ENCODE results near the gene GRB14. TPM values are rescaled to one million over a fixed set of nuclear protein-coding genes. Genes with fewer than 3 reads are reported as not detected.
A peak's percentile ranks its signal among the peaks of the same experiment; 100 is the strongest.
"Not testable (repeated sequence)": the region's sequence is repeated elsewhere in the genome, so short reads cannot be mapped to it uniquely, and the experiment has no call there.

Gene GRB14
- total RNA-seq (2014; rRNA removed; shearing (Covaris generic); ENCODE audit: low replicate concordance): 2.3 and 6.0 TPM in 2 replicates

GRCh38 chr2:164620873-164621763, at the start of gene GRB14:
GRB14 (minus strand) TSS chr2:164621482; CDS start chr2:164621309, 173 bp downstream.
- in situ Hi-C loops (cut with HindIII; ENCODE audit: low pct_unique_long_range_greater_than_20kb, low sequenced_read_pairs): no loop called here
- peak; percentile 80 for DNase-seq (ENCODE audit: low read depth)

- in situ Hi-C loops (cut with HindIII; ENCODE audit: low pct_unique_long_range_greater_than_20kb, low sequenced_read_pairs): no loop called here
- no peak for DNase-seq (ENCODE audit: low read depth)
These were observed 48.0 kb upstream of the GRB14 start for GRCh38 chr2:164669291-164669690.

GRCh38 chr2:164667566-164667965, 46.3 kb upstream of the GRB14 start:
- in situ Hi-C loops (cut with HindIII; ENCODE audit: low pct_unique_long_range_greater_than_20kb, low sequenced_read_pairs): no loop called here

GRCh38 chr2:164664070-164664469, 42.8 kb upstream of the GRB14 start:
- DNase-seq (ENCODE audit: low read depth): no peak
- in situ Hi-C loops (cut with HindIII; ENCODE audit: low pct_unique_long_range_greater_than_20kb, low sequenced_read_pairs): no loop called here

More at GRCh38 chr2:164667566-164667965, 46.3 kb upstream of the GRB14 start:
- peak; percentile 8 for DNase-seq (ENCODE audit: low read depth)

GRCh38 chr2:164662868-164663631, 41.8 kb upstream of the GRB14 start:
- DNase-seq (ENCODE audit: low read depth): no peak
- in situ Hi-C loops (cut with HindIII; ENCODE audit: low pct_unique_long_range_greater_than_20kb, low sequenced_read_pairs): no loop called here

- no peak for DNase-seq (ENCODE audit: low read depth)
- in situ Hi-C loops (cut with HindIII; ENCODE audit: low pct_unique_long_range_greater_than_20kb, low sequenced_read_pairs): no loop called here
These were observed 40.8 kb upstream of the GRB14 start for GRCh38 chr2:164662066-164662465.

- in situ Hi-C loops (cut with HindIII; ENCODE audit: low pct_unique_long_range_greater_than_20kb, low sequenced_read_pairs): no loop called here
- no peak for DNase-seq (ENCODE audit: low read depth)
These were observed 40.1 kb upstream of the GRB14 start for GRCh38 chr2:164661349-164661748.

GRCh38 chr2:164657129-164657528, 35.8 kb upstream of the GRB14 start:
- in situ Hi-C loops (cut with HindIII; ENCODE audit: low pct_unique_long_range_greater_than_20kb, low sequenced_read_pairs): no loop called here

GRCh38 chr2:164655750-164656149, 34.5 kb upstream of the GRB14 start:
- DNase-seq (ENCODE audit: low read depth): peak; percentile 16
- in situ Hi-C loops (cut with HindIII; ENCODE audit: low pct_unique_long_range_greater_than_20kb, low sequenced_read_pairs): no loop called here

More at GRCh38 chr2:164657129-164657528, 35.8 kb upstream of the GRB14 start:
- DNase-seq (ENCODE audit: low read depth): peak; percentile 13

GRCh38 chr2:164655336-164655735, 34.1 kb upstream of the GRB14 start:
- peak; percentile 31 for DNase-seq (ENCODE audit: low read depth)

GRCh38 chr2:164651361-164651760, 30.1 kb upstream of the GRB14 start:
- no peak for DNase-seq (ENCODE audit: low read depth)
- in situ Hi-C loops (cut with HindIII; ENCODE audit: low pct_unique_long_range_greater_than_20kb, low sequenced_read_pairs): no loop called here

More at GRCh38 chr2:164655336-164655735, 34.1 kb upstream of the GRB14 start:
- in situ Hi-C loops (cut with HindIII; ENCODE audit: low pct_unique_long_range_greater_than_20kb, low sequenced_read_pairs): no loop called here

GRCh38 chr2:164644036-164644700, 22.9 kb upstream of the GRB14 start:
- peak; percentile 67 for DNase-seq (ENCODE audit: low read depth)
- in situ Hi-C loops (cut with HindIII; ENCODE audit: low pct_unique_long_range_greater_than_20kb, low sequenced_read_pairs): no loop called here

GRCh38 chr2:164642946-164643555, 21.8 kb upstream of the GRB14 start:
- DNase-seq (ENCODE audit: low read depth): no peak
- in situ Hi-C loops (cut with HindIII; ENCODE audit: low pct_unique_long_range_greater_than_20kb, low sequenced_read_pairs): no loop called here

GRCh38 chr2:164642268-164642667, 21.0 kb upstream of the GRB14 start:
- no peak for DNase-seq (ENCODE audit: low read depth)
- in situ Hi-C loops (cut with HindIII; ENCODE audit: low pct_unique_long_range_greater_than_20kb, low sequenced_read_pairs): no loop called here

- in situ Hi-C loops (cut with HindIII; ENCODE audit: low pct_unique_long_range_greater_than_20kb, low sequenced_read_pairs); DNase-seq (ENCODE audit: low read depth): not testable (repeated sequence)
These were observed 7.0 kb upstream of the GRB14 start for GRCh38 chr2:164628319-164628718.

GRCh38 chr2:164625378-164625971, 4.2 kb upstream of the GRB14 start:
- in situ Hi-C loops (cut with HindIII; ENCODE audit: low pct_unique_long_range_greater_than_20kb, low sequenced_read_pairs): no loop called here
- no peak for DNase-seq (ENCODE audit: low read depth)

GRCh38 chr2:164624316-164624715, 3.0 kb upstream of the GRB14 start:
- in situ Hi-C loops (cut with HindIII; ENCODE audit: low pct_unique_long_range_greater_than_20kb, low sequenced_read_pairs): no loop called here
- DNase-seq (ENCODE audit: low read depth): no peak
